Measurements from ENCODE around the gene PRAME. TPM values are rescaled to one million over a fixed set of nuclear protein-coding genes. Genes with fewer than 3 reads are reported as not detected.
"Not testable (repeated sequence)": the region's sequence is repeated elsewhere in the genome, so short reads cannot be mapped to it uniquely, and the experiment has no call there.

Gene PRAME
- total RNA-seq, 4 donors from 2014 or later: not detected

- WGBS, 2 donors: 82 to 90% methylated on average over 3 of the region's 3 CpGs
- H3K27ac ChIP-seq: no peak overlapping the region
These were observed 23.4 kb downstream of the PRAME start for GRCh38 chr22:22535662-22536061.

GRCh38 chr22:22534604-22535415, 24.3 kb downstream of the PRAME start:
- TF ChIP-seq EP300 (IDR thresholded peaks at IDR 0.05): no peak
- no peak for TF ChIP-seq POLR2A (IDR thresholded peaks at IDR 0.05)
- TF ChIP-seq CTCF (IDR thresholded peaks at IDR 0.05): no peak
- Histone ChIP-seq H3K4me1 (no peaks in the 10 kb centered on the region), H3K27ac (no peak overlapping the region), H3K4me3 (no peak overlapping the region), H3K27me3 (no peaks in the 10 kb centered on the region), H3K36me3 (no peaks in the 10 kb centered on the region), H3K9me3 (no peaks in the 10 kb centered on the region)
- DNase-seq (ENCODE audit: low spot score in 2 of 2): no peak
- WGBS, 2 donors: 81 to 83% methylated on average over 9 of the region's 9 CpGs

More at GRCh38 chr22:22535662-22536061, 23.4 kb downstream of the PRAME start:
- no peaks in the 10 kb centered on the region for H3K36me3 ChIP-seq
- H3K4me3 ChIP-seq: no peak overlapping the region
- no peaks in the 10 kb centered on the region for H3K4me1 ChIP-seq
- TF ChIP-seq CTCF (IDR thresholded peaks at IDR 0.05) (no peak), POLR2A (IDR thresholded peaks at IDR 0.05) (no peak), EP300 (IDR thresholded peaks at IDR 0.05) (no peak)
- H3K9me3 ChIP-seq: no peaks in the 10 kb centered on the region
- DNase-seq (ENCODE audit: low spot score in 2 of 2): no peak
- H3K27me3 ChIP-seq: no peaks in the 10 kb centered on the region

- no peak overlapping the region for H3K4me3 ChIP-seq
- 73% methylated on average over 5 of the region's 5 CpGs for WGBS, 2 donors
- no peak for DNase-seq (ENCODE audit: low spot score in 2 of 2)
- no peaks in the 10 kb centered on the region for H3K9me3 ChIP-seq
- no peak overlapping the region for H3K27ac ChIP-seq
- H3K4me1 ChIP-seq: no peaks in the 10 kb centered on the region
- H3K36me3 ChIP-seq: no peaks in the 10 kb centered on the region
- TF ChIP-seq CTCF (IDR thresholded peaks at IDR 0.05) (no peak), EP300 (IDR thresholded peaks at IDR 0.05) (no peak), POLR2A (IDR thresholded peaks at IDR 0.05) (no peak)
- no peaks in the 10 kb centered on the region for H3K27me3 ChIP-seq
These were observed 25.2 kb downstream of the PRAME start for GRCh38 chr22:22533863-22534262.

GRCh38 chr22:22533417-22533816, 25.6 kb downstream of the PRAME start:
- 88 to 93% methylated on average over 1 of the region's 1 CpG for WGBS, 2 donors
- no peaks in the 10 kb centered on the region for H3K27me3 ChIP-seq
- H3K9me3 ChIP-seq: no peaks in the 10 kb centered on the region
- H3K4me1 ChIP-seq: no peaks in the 10 kb centered on the region
- H3K27ac ChIP-seq: no peak overlapping the region
- no peaks in the 10 kb centered on the region for H3K36me3 ChIP-seq
- TF ChIP-seq EP300 (IDR thresholded peaks at IDR 0.05) (no peak), POLR2A (IDR thresholded peaks at IDR 0.05) (no peak), CTCF (IDR thresholded peaks at IDR 0.05) (no peak)
- no peak overlapping the region for H3K4me3 ChIP-seq
- DNase-seq (ENCODE audit: low spot score in 2 of 2): no peak

- H3K27me3 ChIP-seq; H3K27ac ChIP-seq; H3K36me3 ChIP-seq; H3K4me1 ChIP-seq; H3K4me3 ChIP-seq; H3K9me3 ChIP-seq; DNase-seq (ENCODE audit: low spot score in 2 of 2): not testable (repeated sequence)
- WGBS, 2 donors: 85% methylated on average over 12 of the region's 12 CpGs
These were observed 26.5 kb downstream of the PRAME start for GRCh38 chr22:22532547-22533071.
